Peyer's patch (tissue), 4 donors: Measurements from ENCODE around the gene RPL35A. TPM values are rescaled to one million over a fixed set of nuclear protein-coding genes. Genes with fewer than 3 reads are reported as not detected.
"Not testable (repeated sequence)": the region's sequence is repeated elsewhere in the genome, so short reads cannot be mapped to it uniquely, and the experiment has no call there.

Experiments
- DNase-seq, 3 donors: peaks; one replicate each; pipeline ENCODE4 v3.0.0-alpha.2; 2017 to 2019
- H3K27ac ChIP-seq, 4 donors: fragments of 200-600 bp; sonication (generic); one replicate each; pipeline ENCODE4 v1.5.1; 2016 to 2019
- H3K27me3 ChIP-seq, 2 donors: fragments of 200-600 bp; sonication (generic); one replicate each; pipeline ENCODE4 v1.5.1; 2019
- H3K36me3 ChIP-seq, 3 donors: fragments of 200-600 bp; sonication (generic); one replicate each; pipeline ENCODE4 v1.5.1; 2016 to 2019
- H3K4me1 ChIP-seq, 4 donors: fragments of 200-600 bp; sonication (generic); one replicate each; pipeline ENCODE4 v1.5.1; 2016 to 2019
- H3K4me3 ChIP-seq, 4 donors: fragments of 200-600 bp; sonication (generic); 1 replicate in 3 of 4; 2 replicates in 1 of 4; pipeline ENCODE4 v1.5.1; 2016 to 2019; ENCODE audit warnings: mild to moderate bottlenecking in 1 of 4
- H3K9me3 ChIP-seq, 4 donors: fragments of 200-600 bp; sonication (generic); one replicate each; pipeline ENCODE4 v1.5.1; 2016 to 2019; ENCODE audit warnings: mild to moderate bottlenecking in 1 of 4
- POLR2A ChIP-seq, 2 donors: fragments of 450-650 bp; IDR thresholded peaks; one replicate each; pipeline ENCODE4 v1.5.1; 2017; ENCODE audit warnings: antibody characterized with exemption in 2 of 2, mild to moderate bottlenecking in 2 of 2, moderate library complexity in 2 of 2
- total RNA-seq, 4 donors: library from RNA; depleted of rRNA; stranded (reverse); fragments of >200 nt; gene quantifications; one replicate each; pipeline ENCODE4 v1.1.0, GENCODE V29; 2016
- TF ChIP-seq, protein P1 (sequence below), 6 experiments: fragments of 450-650 bp in 4 of 6; fragments of 200-600 bp in 2 of 6; sonication (generic) in 1 of 6; IDR thresholded peaks; one replicate each; pipeline ENCODE4 v1.5.1; 2017 to 2019; ENCODE audit warnings: antibody characterized with exemption in 6 of 6, mild to moderate bottlenecking in 3 of 6, moderate library complexity in 1 of 6

Gene RPL35A
- total RNA-seq, 4 donors from 2014 or later, result 180 to 519 (median 209) TPM

- H3K27ac ChIP-seq, result peak overlapping the region in 1 of 4 donors; percentile 22
- no peaks in the 10 kb centered on the region for H3K27me3 ChIP-seq
- no peak for DNase-seq
- no peak for TF ChIP-seq POLR2A (IDR thresholded peaks at IDR 0.05)
- TF ChIP-seq, protein P1, sequence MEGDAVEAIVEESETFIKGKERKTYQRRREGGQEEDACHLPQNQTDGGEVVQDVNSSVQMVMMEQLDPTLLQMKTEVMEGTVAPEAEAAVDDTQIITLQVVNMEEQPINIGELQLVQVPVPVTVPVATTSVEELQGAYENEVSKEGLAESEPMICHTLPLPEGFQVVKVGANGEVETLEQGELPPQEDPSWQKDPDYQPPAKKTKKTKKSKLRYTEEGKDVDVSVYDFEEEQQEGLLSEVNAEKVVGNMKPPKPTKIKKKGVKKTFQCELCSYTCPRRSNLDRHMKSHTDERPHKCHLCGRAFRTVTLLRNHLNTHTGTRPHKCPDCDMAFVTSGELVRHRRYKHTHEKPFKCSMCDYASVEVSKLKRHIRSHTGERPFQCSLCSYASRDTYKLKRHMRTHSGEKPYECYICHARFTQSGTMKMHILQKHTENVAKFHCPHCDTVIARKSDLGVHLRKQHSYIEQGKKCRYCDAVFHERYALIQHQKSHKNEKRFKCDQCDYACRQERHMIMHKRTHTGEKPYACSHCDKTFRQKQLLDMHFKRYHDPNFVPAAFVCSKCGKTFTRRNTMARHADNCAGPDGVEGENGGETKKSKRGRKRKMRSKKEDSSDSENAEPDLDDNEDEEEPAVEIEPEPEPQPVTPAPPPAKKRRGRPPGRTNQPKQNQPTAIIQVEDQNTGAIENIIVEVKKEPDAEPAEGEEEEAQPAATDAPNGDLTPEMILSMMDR (IDR thresholded peaks at IDR 0.05), result no peak
- no peaks in the 10 kb centered on the region for H3K9me3 ChIP-seq
- peaks cover 0 to 47% (median 2%) of the 10 kb centered on the region in 3 donors for H3K36me3 ChIP-seq
- no peak overlapping the region for H3K4me3 ChIP-seq
- peaks cover 0 to 33% (median 6%) of the 10 kb centered on the region in 4 donors for H3K4me1 ChIP-seq
These were observed 6.6 kb downstream of the RPL35A start for GRCh38 chr3:197956626-197956988.

GRCh38 chr3:197957790-197958133 is 7.8 kb downstream of the RPL35A start:
- Histone ChIP-seq H3K27ac (peak overlapping the region in 3 of 4 donors; percentile 7 to 31 (median 15)), H3K27me3 (no peaks in the 10 kb centered on the region), H3K36me3 (peaks cover 0 to 36% (median 2%) of the 10 kb centered on the region in 3 donors), H3K4me3 (no peak overlapping the region), H3K9me3 (no peaks in the 10 kb centered on the region), H3K4me1 (peaks cover 0 to 26% (median 5%) of the 10 kb centered on the region in 4 donors)
- TF ChIP-seq POLR2A (IDR thresholded peaks at IDR 0.05), result no peak
- TF ChIP-seq, protein P1 (IDR thresholded peaks at IDR 0.05), result no peak
- DNase-seq, result no peak

DNA sequence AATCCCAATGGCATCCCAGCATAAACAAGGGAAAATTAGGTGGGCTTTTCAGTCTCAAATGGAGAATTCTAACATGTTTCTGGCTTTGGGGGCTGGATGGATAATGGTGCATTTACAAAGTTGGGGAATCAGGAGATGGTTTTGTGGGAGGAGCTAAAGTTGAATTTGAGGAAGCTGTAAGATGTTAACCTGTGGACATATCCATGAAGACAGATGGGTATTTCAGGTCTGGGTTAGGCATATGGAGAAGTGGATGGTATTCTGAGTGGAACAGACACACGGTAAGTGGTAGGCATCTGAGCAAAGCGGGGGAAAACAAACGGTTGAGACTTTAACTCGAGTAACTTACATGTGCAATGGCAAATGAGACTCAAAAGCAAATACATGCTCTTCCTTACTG is 8.4 kb downstream of the RPL35A start:
- Histone ChIP-seq H3K4me1 (peaks cover 0 to 20% (median 5%) of the 10 kb centered on the region in 4 donors), H3K36me3 (peaks cover 0 to 31% (median 2%) of the 10 kb centered on the region in 3 donors), H3K27ac (peak overlapping the region in 2 of 4 donors; percentile 7 to 31), H3K27me3 (no peaks in the 10 kb centered on the region), H3K4me3 (no peak overlapping the region), H3K9me3 (no peaks in the 10 kb centered on the region)
- no peak for DNase-seq
- TF ChIP-seq POLR2A (IDR thresholded peaks at IDR 0.05), result no peak
- TF ChIP-seq, protein P1 (IDR thresholded peaks at IDR 0.05), result no peak

DNA sequence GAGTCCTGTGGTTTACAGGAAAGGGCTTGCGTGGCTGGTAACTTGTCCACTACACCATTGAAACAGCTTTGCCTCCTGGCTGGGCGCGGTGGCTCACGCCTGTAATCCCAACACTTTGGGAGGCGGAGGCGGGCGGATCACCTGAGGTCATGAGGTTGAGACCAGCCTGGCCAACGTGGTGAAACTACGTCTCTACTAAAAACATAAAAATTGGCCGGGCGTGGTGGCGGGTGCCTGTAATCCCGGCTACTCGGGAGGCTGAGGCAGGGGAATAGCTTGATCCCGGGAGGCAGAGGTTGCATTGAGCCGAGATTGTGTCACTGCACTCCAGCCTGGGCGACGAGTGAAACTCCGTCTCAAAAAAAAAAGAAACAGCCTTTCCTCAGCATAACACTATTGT is 8.9 kb downstream of the RPL35A start:
- not testable (repeated sequence) for DNase-seq, H3K27me3 ChIP-seq, H3K4me3 ChIP-seq, H3K9me3 ChIP-seq
- Histone ChIP-seq H3K36me3 (peaks cover 0 to 26% (median 2%) of the 10 kb centered on the region in 3 donors), H3K27ac (peak overlapping the region in 1 of 4 donors; percentile 70), H3K4me1 (peaks cover 0 to 18% (median 5%) of the 10 kb centered on the region in 4 donors)

DNA sequence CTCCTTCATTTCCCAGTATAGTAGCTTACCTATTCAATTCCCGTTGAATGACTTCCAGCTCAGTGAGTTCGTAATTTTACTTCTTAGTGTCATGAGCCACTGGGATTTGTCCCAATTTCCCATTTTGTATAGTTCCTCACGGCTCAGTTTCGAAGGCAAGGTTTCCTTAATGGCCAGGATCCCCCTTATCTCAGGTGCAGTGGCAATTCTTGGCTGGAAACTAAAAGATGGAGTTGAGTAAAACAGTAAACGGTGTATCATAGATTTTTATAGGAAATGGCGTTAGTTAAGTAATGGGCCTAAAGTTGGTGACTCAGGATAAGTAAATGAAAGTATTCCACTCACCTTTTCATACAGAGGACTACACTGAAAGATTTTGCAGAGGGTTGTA is 9.5 kb downstream of the RPL35A start:
- no peak for DNase-seq
- no peak for TF ChIP-seq POLR2A (IDR thresholded peaks at IDR 0.05)
- TF ChIP-seq, protein P1 (IDR thresholded peaks at IDR 0.05), result no peak
- Histone ChIP-seq H3K9me3 (no peaks in the 10 kb centered on the region), H3K4me3 (peak overlapping the region; percentile 71 to 86 (median 84)), H3K27ac (peak overlapping the region; percentile 44 to 70 (median 62)), H3K4me1 (peaks cover 0 to 18% (median 5%) of the 10 kb centered on the region in 4 donors), H3K36me3 (peaks cover 0 to 19% (median 1%) of the 10 kb centered on the region in 3 donors), H3K27me3 (no peaks in the 10 kb centered on the region)

GRCh38 chr3:197959891-197960693 is 10.1 kb downstream of the RPL35A start, which contains the start of gene LMLN:
TSS of gene LMLN (plus strand) at chr3:197960217. CDS start at chr3:197960246, 29 bp downstream.
- peak within 1 kb of the TSS; percentile 71 to 86 (median 84) for H3K4me3 ChIP-seq
- no peaks in the 10 kb centered on the region for H3K9me3 ChIP-seq
- H3K36me3 ChIP-seq, result peaks cover 0 to 13% (median 0%) of the 10 kb centered on the region in 3 donors
- peak within 1 kb of the TSS; percentile 59 to 70 (median 67) for H3K27ac ChIP-seq
- DNase-seq, result peak; percentile 95 to 98 (median 97)
- TF ChIP-seq POLR2A (IDR thresholded peaks at IDR 0.05), result peak; percentile 36 to 43
- TF ChIP-seq, protein P1 (IDR thresholded peaks at IDR 0.05), result no peak
- no peaks in the 10 kb centered on the region for H3K27me3 ChIP-seq
- H3K4me1 ChIP-seq, result peaks cover 0 to 18% (median 5%) of the 10 kb centered on the region in 4 donors
